K562 (cell line): ENCODE measurements around the gene PDIA4. TPM values are rescaled to one million over a fixed set of nuclear protein-coding genes. Genes with fewer than 3 reads are reported as not detected.

Experiments used
- COPS2 ChIP-seq: fragments of 450-650 bp; conservative IDR thresholded peaks from 2 replicates; pipeline ENCODE4 v1.6.1; 2016; ENCODE audit warnings: mild to moderate bottlenecking, moderate library complexity
- DMBX1 ChIP-seq: fragments of 250-450 bp; sonication (Bioruptor Pico); IDR thresholded peaks from 2 replicates; pipeline ENCODE4 v1.8.0; 2022; ENCODE audit warnings: inconsistent platforms, mild to moderate bottlenecking, moderate library complexity, borderline replicate concordance
- ESRRB ChIP-seq: fragments of 250-450 bp; sonication (Bioruptor Pico); IDR thresholded peaks from 2 replicates; pipeline ENCODE4 v1.5.0; 2020; ENCODE audit warnings: mild to moderate bottlenecking, moderate library complexity, borderline replicate concordance
- GATAD2A ChIP-seq: fragments of 450-650 bp; IDR thresholded peaks from 2 replicates; pipeline ENCODE4 v1.6.1; 2017
- NCOR1 ChIP-seq: fragments of 450-650 bp; IDR thresholded peaks from 2 replicates; pipeline ENCODE4 v1.6.1; 2016; ENCODE audit warnings: mild to moderate bottlenecking, moderate library complexity
- NONO ChIP-seq, 2 experiments: fragments of 200-400 bp in 1 of 2; fragments of 450-650 bp in 1 of 2; formaldehyde crosslinking in 1 of 2; IDR thresholded peaks; 2 replicates each; pipeline ENCODE4 v1.6.1; 2017; ENCODE audit warnings: low read depth in 2 of 2, mild to moderate bottlenecking in 2 of 2, moderate library complexity in 2 of 2, low read length in 1 of 2
- NR2C2 ChIP-seq, 2 experiments: fragments of 200-800 bp in 1 of 2; sonication (Bioruptor generic) in 1 of 2; sonication (generic) in 1 of 2; formaldehyde crosslinking in 1 of 2; IDR thresholded peaks; 2 replicates each; pipeline versions ENCODE4 v1.6.1 to v1.8.0; 2016 to 2022; ENCODE audit warnings: mild to moderate bottlenecking in 1 of 2, missing compliant biosample characterization in 1 of 2, missing genetic modification characterization in 1 of 2, missing genetic modification reagents in 1 of 2
- POLR3G ChIP-seq: IDR thresholded peaks from 2 replicates; pipeline ENCODE4 v1.6.1; 2011; ENCODE audit not compliant: insufficient read length, insufficient replicate concordance; ENCODE audit errors: extremely low read depth
- SAFB2 ChIP-seq: fragments of 200-400 bp; formaldehyde crosslinking; IDR thresholded peaks from 2 replicates; pipeline ENCODE4 v1.6.1; 2018; ENCODE audit warnings: borderline replicate concordance, low read length, low read depth, moderate library complexity; ENCODE audit not compliant: severe bottlenecking
- SMAD4 ChIP-seq: fragments of 250-450 bp; sonication (Bioruptor Pico); conservative IDR thresholded peaks from 2 replicates; pipeline ENCODE4 v1.8.0; 2021; ENCODE audit warnings: inconsistent platforms, mild to moderate bottlenecking, moderate library complexity
- SMARCC2 ChIP-seq: fragments of 450-650 bp; IDR thresholded peaks from 2 replicates; pipeline ENCODE4 v1.6.1; 2017; ENCODE audit warnings: antibody characterized with exemption, moderate library complexity, mild to moderate bottlenecking, low read depth
- ZC3H4 ChIP-seq: sonication (generic); formaldehyde crosslinking; IDR thresholded peaks from 2 replicates; pipeline ENCODE4 v1.9.0; 2021; ENCODE audit warnings: missing genetic modification reagents, borderline replicate concordance
- ZNF24 ChIP-seq: fragments of 450-650 bp; IDR thresholded peaks from 2 replicates; pipeline ENCODE4 v1.6.1; 2016
- ZNF282 ChIP-seq: sonication (generic); formaldehyde crosslinking; IDR thresholded peaks from 2 replicates; pipeline ENCODE4 v1.8.1; 2023; ENCODE audit warnings: missing genetic modification reagents
- polyA plus RNA-seq, 8 experiments: library from polyadenylated mRNA; depleted of rRNA in 4 of 8; stranded (reverse) in 5 of 8; unstranded in 3 of 8; fragments of >200 nt; fragmentation: Nextera tagmentation in 2 of 8; fragmentation: Illumina TruSeq in 1 of 8; extraction: Ambion mirVana in 2 of 8; extraction: Trizol in 1 of 8; gene quantifications; 2 replicates each; pipeline versions ENCODE4 v1.2.1 to v1.2.3, GENCODE V29; 2011 to 2014; ENCODE audit warnings: inconsistent platforms in 1 of 8, missing spikeins in 1 of 8
- total RNA-seq, 7 experiments: library from RNA; depleted of rRNA in 6 of 7; stranded (reverse); fragments of >200 nt in 6 of 7; fragmentation: Illumina TruSeq in 2 of 7; extraction: Trizol in 2 of 7; gene quantifications; 2 replicates each; pipeline versions ENCODE4 v1.2.1 to v1.2.3, GENCODE V29; 2011 to 2021; ENCODE audit warnings: low replicate concordance in 1 of 7
- TF ChIP-seq, protein P1 (sequence below): fragments of 450-650 bp; IDR thresholded peaks from 2 replicates; pipeline ENCODE4 v1.6.1; 2018; ENCODE audit not compliant: partially characterized antibody
- TF ChIP-seq, protein P2 (sequence below): fragments of 250-450 bp; sonication (Bioruptor Pico); IDR thresholded peaks from 2 replicates; pipeline ENCODE4 v1.5.0; 2021; ENCODE audit warnings: mild to moderate bottlenecking, moderate library complexity

Gene PDIA4
- total and polyA plus RNA-seq, 9 of the 15 experiments (the other 6 are each of a cell fraction or from before 2014, with no cell fraction given): 9.1 to 175 (median 146) TPM

DNA sequence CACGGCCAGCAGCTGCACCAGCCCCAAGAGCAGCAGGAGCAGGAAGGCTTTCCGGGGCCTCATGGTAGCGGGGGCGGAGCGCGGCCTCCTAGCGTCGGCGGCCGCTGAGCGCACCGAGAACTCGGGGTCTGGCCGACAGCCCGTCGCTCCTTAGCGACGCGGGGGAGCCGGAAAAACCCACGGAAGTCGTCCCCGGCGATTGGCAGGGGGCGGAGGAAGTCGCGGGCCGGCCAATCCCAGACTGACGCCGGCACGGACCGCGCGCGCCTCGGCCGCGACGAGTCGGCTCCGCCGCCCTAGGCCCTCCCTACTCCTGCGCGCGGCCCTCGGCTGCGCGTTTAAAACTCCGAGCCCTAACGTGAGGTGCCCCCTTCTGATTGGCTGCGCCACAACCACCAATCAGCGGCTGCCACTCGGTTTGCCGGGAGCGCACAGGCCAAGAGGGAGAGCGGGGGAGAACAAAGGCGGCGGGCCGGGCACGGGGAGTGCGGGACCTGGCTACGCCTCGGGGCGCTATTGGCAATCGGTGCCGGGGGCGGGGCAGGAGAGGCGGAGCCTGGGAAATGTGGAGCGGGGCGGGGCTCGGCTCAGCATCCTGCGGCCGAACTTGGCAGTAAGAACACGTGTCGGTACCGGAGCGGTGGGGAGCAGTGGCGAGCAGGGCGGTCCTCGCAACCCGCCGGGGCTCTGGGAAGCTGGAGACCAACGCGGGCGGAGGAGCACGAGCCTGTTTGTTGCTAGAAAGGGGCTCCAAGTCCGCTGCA is at the start of gene PDIA4 (continued):
- TF ChIP-seq SMAD4 (CRISPR knock-in tag) (peak; percentile 90), NR2C2 (CRISPR knock-in tag; IDR thresholded peaks at IDR 0.05) (peak; percentile 45; the same call in 1 of the 2 replicates), NR2C2 (tag; IDR thresholded peaks at IDR 0.05) (peak; percentile 44; the same call in 1 of the 2 replicates), COPS2 (no peak), SMARCC2 (no peak), GATAD2A (no peak), ZC3H4 (CRISPR knock-in tag) (no peak), NCOR1 (0 out of 2 replicates have a peak, but pooled peaks have one; percentile 4), POLR3G (no peak), SAFB2 (peak; percentile 97), ZNF24 (no peak), NONO (IDR thresholded peaks at IDR 0.05; ENCODE audit: low read depth in 2 of 2, low read length in 1 of 2) (peak; percentile 86 to 92), ESRRB (CRISPR knock-in tag) (no peak), ZNF282 (CRISPR knock-in tag) (no peak), DMBX1 (CRISPR knock-in tag) (0 out of 2 replicates have a peak, but pooled peaks have one; percentile 47)
- TF ChIP-seq, protein P1, sequence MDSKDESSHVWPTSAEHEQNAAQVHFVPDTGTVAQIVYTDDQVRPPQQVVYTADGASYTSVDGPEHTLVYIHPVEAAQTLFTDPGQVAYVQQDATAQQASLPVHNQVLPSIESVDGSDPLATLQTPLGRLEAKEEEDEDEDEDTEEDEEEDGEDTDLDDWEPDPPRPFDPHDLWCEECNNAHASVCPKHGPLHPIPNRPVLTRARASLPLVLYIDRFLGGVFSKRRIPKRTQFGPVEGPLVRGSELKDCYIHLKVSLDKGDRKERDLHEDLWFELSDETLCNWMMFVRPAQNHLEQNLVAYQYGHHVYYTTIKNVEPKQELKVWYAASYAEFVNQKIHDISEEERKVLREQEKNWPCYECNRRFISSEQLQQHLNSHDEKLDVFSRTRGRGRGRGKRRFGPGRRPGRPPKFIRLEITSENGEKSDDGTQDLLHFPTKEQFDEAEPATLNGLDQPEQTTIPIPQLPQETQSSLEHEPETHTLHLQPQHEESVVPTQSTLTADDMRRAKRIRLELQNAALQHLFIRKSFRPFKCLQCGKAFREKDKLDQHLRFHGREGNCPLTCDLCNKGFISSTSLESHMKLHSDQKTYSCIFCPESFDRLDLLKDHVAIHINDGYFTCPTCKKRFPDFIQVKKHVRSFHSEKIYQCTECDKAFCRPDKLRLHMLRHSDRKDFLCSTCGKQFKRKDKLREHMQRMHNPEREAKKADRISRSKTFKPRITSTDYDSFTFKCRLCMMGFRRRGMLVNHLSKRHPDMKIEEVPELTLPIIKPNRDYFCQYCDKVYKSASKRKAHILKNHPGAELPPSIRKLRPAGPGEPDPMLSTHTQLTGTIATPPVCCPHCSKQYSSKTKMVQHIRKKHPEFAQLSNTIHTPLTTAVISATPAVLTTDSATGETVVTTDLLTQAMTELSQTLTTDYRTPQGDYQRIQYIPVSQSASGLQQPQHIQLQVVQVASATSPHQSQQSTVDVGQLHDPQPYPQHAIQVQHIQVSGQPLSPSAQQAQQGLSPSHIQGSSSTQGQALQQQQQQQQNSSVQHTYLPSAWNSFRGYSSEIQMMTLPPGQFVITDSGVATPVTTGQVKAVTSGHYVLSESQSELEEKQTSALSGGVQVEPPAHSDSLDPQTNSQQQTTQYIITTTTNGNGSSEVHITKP: peak; percentile 86
- TF ChIP-seq, protein P2, sequence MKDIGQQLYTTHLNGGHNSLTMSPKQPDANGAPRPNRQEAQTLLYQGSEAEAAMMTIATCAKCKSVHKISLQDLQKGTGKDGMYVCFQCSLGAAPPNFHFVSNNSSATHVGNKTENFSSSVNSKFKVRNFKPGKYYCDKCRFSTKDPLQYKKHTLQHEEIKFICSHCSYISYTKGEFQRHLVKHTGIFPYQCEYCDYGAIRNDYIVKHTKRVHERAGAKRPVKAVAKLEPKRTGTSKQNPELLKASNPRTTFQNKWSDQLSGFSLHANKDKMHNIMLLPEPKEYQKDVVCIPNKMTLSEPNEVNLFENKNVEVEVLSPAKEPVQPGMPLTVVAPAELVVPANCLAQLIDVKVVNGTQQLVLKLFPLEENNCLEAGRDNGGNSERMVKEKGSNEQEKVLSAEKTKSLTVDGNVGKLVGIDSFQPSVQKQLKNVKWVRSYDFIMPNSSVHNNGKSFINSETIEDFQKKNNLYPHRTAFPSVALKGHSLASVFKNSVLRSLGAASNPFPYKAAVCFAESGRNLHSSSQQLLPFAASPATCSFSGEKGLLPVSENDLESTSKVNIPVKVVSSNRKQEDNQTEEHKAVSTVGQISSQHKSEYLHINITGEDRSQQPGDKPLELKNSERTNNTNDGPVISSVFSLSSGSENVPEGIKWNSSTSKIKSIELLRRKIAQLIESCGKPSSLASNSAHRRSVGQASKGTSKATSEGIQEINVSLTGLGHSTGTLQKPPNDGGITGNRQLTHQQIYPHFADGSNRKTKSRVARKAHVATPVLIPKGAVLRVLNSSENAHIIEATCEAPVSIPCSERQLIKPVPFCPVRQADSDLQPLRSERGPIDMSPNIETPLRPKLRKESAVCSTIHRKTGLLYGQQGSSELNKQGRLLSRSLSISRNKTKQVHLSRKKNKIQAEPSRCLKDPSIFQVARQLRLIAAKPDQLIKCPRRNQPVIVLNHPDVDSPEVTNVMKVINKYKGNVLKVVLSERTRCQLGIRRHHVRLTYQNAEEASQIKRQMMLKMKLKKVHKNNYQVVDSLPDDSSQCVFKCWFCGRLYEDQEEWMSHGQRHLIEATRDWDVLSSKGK: no peak
